Activated T-helper 1 cell treated with anti-CD3 and anti-CD28 coated beads, Interleukin-2, amount 50 U/mL, for 16 hours (primary cell): ENCODE data around the gene DESI2.
"Not testable (repeated sequence)": the region's sequence is repeated elsewhere in the genome, so short reads cannot be mapped to it uniquely, and the experiment has no call there.

Experiments
- DNase-seq, 2 donors: peaks; one replicate each; pipeline ENCODE4 v3.0.0-alpha.2; 2020; ENCODE audit warnings: low read depth in 1 of 2, low spot score in 1 of 2

Gene DESI2

GRCh38 chr1:244704107-244704506 lies 51.2 kb downstream of the DESI2 start:
- DNase-seq, result no peak

GRCh38 chr1:244705261-244706234 lies 52.6 kb downstream of the DESI2 start:
- no peak for DNase-seq

GRCh38 chr1:244709076-244709475 lies 56.1 kb downstream of the DESI2 start:
- DNase-seq, result no peak

- no peak for DNase-seq
These were observed 56.8 kb downstream of the DESI2 start for GRCh38 chr1:244709476-244710368.

GRCh38 chr1:244710474-244711062 lies 57.6 kb downstream of the DESI2 start:
- DNase-seq, result no peak

- no peak for DNase-seq
These were observed 59.7 kb downstream of the DESI2 start for GRCh38 chr1:244712669-244713068.

- no peak for DNase-seq
These were observed 60.4 kb downstream of the DESI2 start for GRCh38 chr1:244713332-244713731.

- no peak for DNase-seq
These were observed 75.0 kb downstream of the DESI2 start for GRCh38 chr1:244727871-244728474.

- DNase-seq, result no peak
These were observed 77.4 kb downstream of the DESI2 start for GRCh38 chr1:244730153-244730933.

- no peak for DNase-seq
These were observed 78.1 kb downstream of the DESI2 start for GRCh38 chr1:244730934-244731434.

GRCh38 chr1:244731651-244732050 lies 78.7 kb downstream of the DESI2 start:
- no peak for DNase-seq

- DNase-seq, result no peak
These were observed 80.0 kb downstream of the DESI2 start for GRCh38 chr1:244732851-244733450.

- no peak for DNase-seq
These were observed 82.5 kb downstream of the DESI2 start for GRCh38 chr1:244735404-244735803.

- no peak for DNase-seq
These were observed 83.1 kb downstream of the DESI2 start for GRCh38 chr1:244735876-244736561.

GRCh38 chr1:244739140-244739539 lies 86.2 kb downstream of the DESI2 start:
- not testable (repeated sequence) for DNase-seq

- DNase-seq, result not testable (repeated sequence)
These were observed 87.2 kb downstream of the DESI2 start for GRCh38 chr1:244740027-244740617.

- DNase-seq, result no peak
These were observed 88.8 kb downstream of the DESI2 start for GRCh38 chr1:244741692-244742091.

- DNase-seq, result no peak
These were observed 96.5 kb downstream of the DESI2 start for GRCh38 chr1:244749230-244750016.
